ENCODE measurements around the gene LRRC32. TPM values are rescaled to one million over a fixed set of nuclear protein-coding genes. Genes with fewer than 3 reads are reported as not detected.

LRRC32 gene
- total RNA-seq, 1 donor from 2014 or later, result 0.26 TPM

- DNase-seq (ENCODE audit: low read depth), result no peak
- no peak for TF ChIP-seq CTCF (IDR thresholded peaks at IDR 0.05; ENCODE audit: insufficient read depth, low read length, severe bottlenecking)
- FAIRE-seq, result no peak
- Histone ChIP-seq H3K27me3 (ENCODE audit: control insufficient read depth, insufficient read depth, low read length) (no peaks in the 10 kb centered on the region), H3K4me3 (ENCODE audit: low read depth, low read length) (no peak overlapping the region), H3K36me3 (ENCODE audit: control insufficient read depth, insufficient read depth, low read length) (no peaks in the 10 kb centered on the region)
Measured at GRCh38 chr11:76624500-76625379, 45.8 kb downstream of the LRRC32 start.

GRCh38 chr11:76623884-76624419, 46.6 kb downstream of the LRRC32 start:
- no peak for FAIRE-seq
- Histone ChIP-seq H3K36me3 (ENCODE audit: control insufficient read depth, insufficient read depth, low read length) (no peaks in the 10 kb centered on the region), H3K4me3 (ENCODE audit: low read depth, low read length) (no peak overlapping the region), H3K27me3 (ENCODE audit: control insufficient read depth, insufficient read depth, low read length) (no peaks in the 10 kb centered on the region)
- no peak for DNase-seq (ENCODE audit: low read depth)
- no peak for TF ChIP-seq CTCF (IDR thresholded peaks at IDR 0.05; ENCODE audit: insufficient read depth, low read length, severe bottlenecking)

GRCh38 chr11:76623171-76623883, 47.2 kb downstream of the LRRC32 start:
- FAIRE-seq (no peak), DNase-seq (ENCODE audit: low read depth) (peak; percentile 51)
- TF ChIP-seq CTCF (IDR thresholded peaks at IDR 0.05; ENCODE audit: insufficient read depth, low read length, severe bottlenecking), result no peak
- H3K4me3 ChIP-seq (ENCODE audit: low read depth, low read length), result no peak overlapping the region
- no peaks in the 10 kb centered on the region for H3K36me3 ChIP-seq (ENCODE audit: control insufficient read depth, insufficient read depth, low read length)
- no peaks in the 10 kb centered on the region for H3K27me3 ChIP-seq (ENCODE audit: control insufficient read depth, insufficient read depth, low read length)

- Histone ChIP-seq H3K27me3 (ENCODE audit: control insufficient read depth, insufficient read depth, low read length) (no peaks in the 10 kb centered on the region), H3K36me3 (ENCODE audit: control insufficient read depth, insufficient read depth, low read length) (no peaks in the 10 kb centered on the region), H3K4me3 (ENCODE audit: low read depth, low read length) (no peak overlapping the region)
- TF ChIP-seq CTCF (IDR thresholded peaks at IDR 0.05; ENCODE audit: insufficient read depth, low read length, severe bottlenecking), result no peak
- FAIRE-seq, result no peak
- DNase-seq (ENCODE audit: low read depth), result no peak
Measured at GRCh38 chr11:76622493-76623094, 48.0 kb downstream of the LRRC32 start.

GRCh38 chr11:76621868-76622267, 48.7 kb downstream of the LRRC32 start:
- TF ChIP-seq CTCF (IDR thresholded peaks at IDR 0.05; ENCODE audit: insufficient read depth, low read length, severe bottlenecking), result no peak
- Histone ChIP-seq H3K36me3 (ENCODE audit: control insufficient read depth, insufficient read depth, low read length) (no peaks in the 10 kb centered on the region), H3K4me3 (ENCODE audit: low read depth, low read length) (no peak overlapping the region), H3K27me3 (ENCODE audit: control insufficient read depth, insufficient read depth, low read length) (no peaks in the 10 kb centered on the region)
- DNase-seq (ENCODE audit: low read depth) (no peak), FAIRE-seq (peak; percentile 95)
